Measurements from ENCODE around the gene SSH2.
"Not testable (repeated sequence)": the region's sequence is repeated elsewhere in the genome, so short reads cannot be mapped to it uniquely, and the experiment has no call there.

The SSH2 gene

DNA sequence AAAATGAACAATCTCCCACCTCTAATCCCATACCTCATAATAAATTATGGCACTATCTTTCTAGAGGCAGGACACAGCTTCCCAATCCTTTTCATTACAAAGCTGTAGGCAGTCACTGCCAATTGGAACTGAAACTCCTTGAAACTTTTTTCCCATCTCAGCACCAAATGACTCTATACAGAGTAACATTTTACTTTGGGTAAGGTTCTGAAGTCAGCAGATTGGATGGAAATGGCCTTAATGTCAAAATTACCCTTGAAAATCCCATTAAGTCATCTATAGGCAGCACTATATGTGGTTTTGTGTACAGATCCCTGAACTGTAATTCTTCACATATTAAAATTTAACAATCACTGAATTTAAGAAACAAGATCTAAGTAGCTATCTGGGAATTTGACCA, 277.1 kb downstream of the SSH2 start:
- DNase-seq: no peak

DNA sequence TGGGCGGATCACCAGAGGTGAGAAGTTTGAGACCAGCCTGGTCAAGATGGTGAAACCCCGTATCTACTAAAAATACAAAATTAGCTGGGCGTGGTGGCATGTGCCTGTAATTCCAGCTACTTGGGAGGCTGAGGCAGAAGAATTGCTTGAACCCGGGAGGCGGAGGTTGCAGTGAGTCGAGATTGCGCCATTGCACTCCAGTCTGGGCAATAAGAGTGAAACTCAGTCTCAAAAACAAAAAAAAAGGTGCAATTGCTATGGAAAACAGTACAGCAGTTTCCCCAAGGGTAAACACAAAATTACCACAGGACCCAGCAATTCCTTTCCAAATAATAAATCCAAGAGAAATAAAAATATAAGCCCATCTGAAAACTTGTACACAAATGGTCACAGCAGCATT, 278.1 kb downstream of the SSH2 start:
- DNase-seq: not testable (repeated sequence)

GRCh38 chr17:29650396-29650795, 279.6 kb downstream of the SSH2 start:
- DNase-seq: no peak

- DNase-seq: no peak
Observed at GRCh38 chr17:29649359-29649758, 280.7 kb downstream of the SSH2 start.

DNA sequence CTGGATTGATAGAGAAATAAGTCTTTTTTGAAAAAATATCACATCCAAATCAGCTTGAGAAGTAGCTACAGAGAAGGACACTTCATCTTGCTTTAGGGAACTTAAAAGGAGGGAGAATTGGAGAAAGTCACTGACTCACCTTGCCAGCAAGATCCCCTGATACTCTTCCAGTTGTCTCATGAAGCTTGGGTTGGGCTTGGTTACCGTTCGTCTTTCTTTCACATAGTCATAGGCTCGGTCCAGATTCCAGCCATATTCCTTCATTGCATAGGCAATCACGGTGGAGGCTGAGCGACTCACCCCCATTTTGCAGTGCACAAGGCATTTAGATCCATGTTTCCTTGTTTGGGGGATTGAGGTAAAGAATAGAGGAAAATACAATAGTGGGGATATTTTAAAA, 282.0 kb downstream of the SSH2 start:
- no peak for DNase-seq

GRCh38 chr17:29645515-29646051, 284.4 kb downstream of the SSH2 start:
- DNase-seq: no peak

GRCh38 chr17:29643817-29644160, 286.2 kb downstream of the SSH2 start:
- DNase-seq: no peak

GRCh38 chr17:29642171-29642611, 287.8 kb downstream of the SSH2 start:
- no peak for DNase-seq

DNA sequence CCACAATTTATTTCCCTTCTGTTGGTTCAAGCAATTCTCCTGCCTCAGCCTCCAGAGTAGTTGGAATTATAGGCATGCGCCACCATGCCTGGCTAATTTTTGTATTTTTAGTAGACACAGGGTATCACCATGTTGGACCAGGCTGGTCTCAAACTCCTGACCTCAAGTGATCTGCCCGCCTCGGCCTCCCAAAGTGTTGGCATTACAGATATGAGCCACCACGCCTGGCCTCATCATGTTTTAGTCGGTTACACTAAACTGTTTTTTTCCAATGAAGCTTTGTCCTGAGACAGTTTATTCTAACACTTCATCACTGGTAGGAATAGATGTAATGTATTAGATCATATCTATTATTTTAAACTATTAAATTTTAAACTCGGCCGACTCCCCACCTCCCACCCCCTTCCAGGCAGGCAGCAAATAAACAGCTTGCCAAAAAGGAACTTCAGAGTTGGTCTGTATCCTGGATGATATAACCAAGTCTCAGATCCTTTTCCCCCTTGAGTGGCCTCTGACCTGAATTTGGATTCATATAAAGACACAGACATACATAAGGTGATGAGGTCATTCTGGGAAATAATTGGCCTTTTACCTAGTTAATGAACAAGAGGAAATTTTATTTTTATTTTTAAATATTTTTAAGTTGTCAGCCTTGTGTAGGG, 288.9 kb downstream of the SSH2 start:
- DNase-seq: no peak

GRCh38 chr17:29640413-29640812, 289.6 kb downstream of the SSH2 start:
- DNase-seq: no peak

DNA sequence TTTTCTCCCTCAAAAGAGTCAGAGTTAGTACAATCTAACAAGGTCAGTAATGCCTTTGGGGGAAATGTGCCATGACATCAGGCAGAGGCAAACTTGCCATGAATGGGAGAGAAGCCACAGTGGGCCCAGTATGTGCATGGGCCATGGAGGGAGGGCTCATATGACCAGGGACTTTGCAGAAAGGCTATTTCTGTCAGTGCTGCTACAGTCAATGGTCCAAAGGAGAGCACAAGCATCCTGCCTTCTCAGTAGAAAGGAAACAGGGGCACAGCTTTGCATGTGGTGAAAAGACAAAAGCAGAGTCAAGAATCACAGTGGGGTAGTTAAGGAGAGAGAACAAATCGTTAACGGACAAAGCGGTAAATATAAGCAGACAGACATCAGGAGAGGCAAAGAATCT, 296.1 kb downstream of the SSH2 start:
- DNase-seq: no peak

DNA sequence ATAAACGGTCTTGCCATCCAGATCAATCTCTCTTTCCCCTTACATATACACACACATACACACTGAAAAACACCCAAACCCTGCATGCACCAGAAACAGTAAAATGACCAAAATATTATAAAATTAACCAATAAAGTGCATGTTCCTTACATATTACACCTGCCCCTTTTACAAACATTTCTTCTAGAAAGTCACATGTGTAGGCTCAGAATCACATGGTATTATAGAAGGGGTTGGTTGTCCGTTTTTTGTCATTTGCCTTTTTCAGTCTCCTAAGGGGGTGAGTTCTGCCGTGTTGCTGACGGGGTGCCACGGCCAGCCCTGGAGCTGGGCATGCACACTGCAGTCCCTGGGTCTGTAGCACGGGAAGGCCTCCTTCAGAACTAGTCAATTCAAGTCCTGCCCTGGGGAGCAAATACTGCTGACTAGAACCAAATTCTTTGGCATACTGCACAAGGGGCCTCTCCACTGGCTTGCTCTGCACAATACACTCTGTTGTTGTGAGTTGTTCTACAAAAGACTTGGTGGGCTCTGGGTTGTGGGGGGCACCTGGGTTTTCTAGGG, 299.3 kb downstream of the SSH2 start:
- DNase-seq: no peak

DNA sequence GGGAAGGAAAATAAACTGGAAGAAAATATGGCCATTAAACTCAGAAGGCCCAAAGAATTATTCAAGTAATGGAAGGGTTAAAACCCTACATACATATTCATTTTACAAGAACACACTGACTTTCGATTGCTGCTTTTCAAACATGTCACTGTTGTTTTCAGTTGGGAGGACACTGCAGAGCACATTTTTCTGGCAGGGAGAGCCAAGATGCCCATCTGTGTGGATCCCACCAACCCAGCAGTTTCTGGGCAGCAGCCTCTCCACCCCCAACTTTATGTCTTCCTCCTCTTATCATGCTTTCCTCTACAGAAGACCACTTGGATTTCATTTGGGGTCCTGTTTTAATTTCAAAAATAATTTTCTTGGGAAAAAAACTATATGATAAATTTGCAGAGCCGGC, 300.2 kb downstream of the SSH2 start:
- DNase-seq: no peak

DNA sequence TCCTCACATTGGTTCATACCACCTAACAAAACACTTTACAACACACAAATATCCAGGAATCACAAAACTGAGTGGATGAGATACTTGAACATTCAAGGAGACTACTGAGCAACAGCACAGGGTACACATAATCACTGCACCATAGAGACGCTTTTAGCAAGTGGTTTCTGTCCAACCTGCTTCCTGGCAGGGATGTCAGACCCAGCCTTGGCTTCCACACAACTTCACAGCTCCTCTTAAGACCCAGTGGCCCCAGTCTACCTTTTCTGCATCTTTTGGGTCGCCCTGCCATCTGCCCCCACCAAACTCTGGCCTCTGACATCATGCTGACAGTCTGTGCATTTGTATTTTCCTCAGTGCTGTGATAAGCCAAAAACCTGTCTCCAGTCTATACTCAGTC, 301.4 kb downstream of the SSH2 start:
- no peak for DNase-seq

GRCh38 chr17:29627951-29628350, 302.1 kb downstream of the SSH2 start:
- no peak for DNase-seq

- no peak for DNase-seq
Observed at GRCh38 chr17:29625037-29625750, 304.8 kb downstream of the SSH2 start.

GRCh38 chr17:29624586-29624985, 305.4 kb downstream of the SSH2 start:
- DNase-seq: no peak

DNA sequence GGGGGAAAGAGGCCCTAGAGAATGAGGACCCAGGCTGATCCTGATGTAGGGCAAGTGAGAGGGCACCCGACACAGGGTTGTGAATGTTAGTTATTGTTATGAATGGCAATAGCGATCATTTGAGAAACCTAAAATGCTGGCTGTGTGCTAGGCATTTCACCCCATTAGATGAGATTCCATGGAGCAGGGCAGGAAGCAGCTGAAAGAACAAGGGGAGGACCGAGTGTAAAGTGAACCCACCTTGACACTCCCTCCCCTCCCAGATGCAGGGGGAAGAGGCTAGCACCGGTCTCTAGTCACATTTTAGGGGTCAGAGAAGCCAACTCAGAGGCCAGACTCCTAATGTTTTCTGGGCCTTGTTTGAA, 306.8 kb downstream of the SSH2 start:
- no peak for DNase-seq

- peak; percentile 70 for DNase-seq
Observed at GRCh38 chr17:29622337-29623282, 307.4 kb downstream of the SSH2 start, which contains the start of gene CORO6. Gene CORO6 (minus strand): TSS chr17:29622912. CDS start chr17:29621421, 1,491 bp downstream.

DNA sequence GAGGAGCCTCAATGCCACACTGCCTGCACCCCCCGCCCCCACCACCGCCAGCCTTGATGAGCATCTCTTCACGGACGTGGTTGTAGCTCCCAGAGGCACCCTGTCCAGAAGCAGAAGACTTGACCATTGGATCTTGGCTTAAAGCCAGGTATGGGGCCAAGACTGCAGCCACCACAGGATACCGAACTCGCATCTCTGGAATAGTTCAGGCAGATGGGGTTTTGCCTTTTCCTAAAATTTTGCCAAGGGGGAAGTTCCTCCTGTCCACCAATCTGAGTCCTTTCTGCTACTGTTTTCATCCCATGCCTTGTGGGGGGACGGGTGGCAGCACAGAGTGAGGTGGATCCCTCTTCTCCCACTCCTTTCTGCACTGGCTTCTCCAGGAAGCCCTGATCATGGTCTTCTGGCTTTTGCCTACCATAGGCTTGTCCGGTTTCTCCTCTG, 308.3 kb downstream of the SSH2 start:
- no peak for DNase-seq

DNA sequence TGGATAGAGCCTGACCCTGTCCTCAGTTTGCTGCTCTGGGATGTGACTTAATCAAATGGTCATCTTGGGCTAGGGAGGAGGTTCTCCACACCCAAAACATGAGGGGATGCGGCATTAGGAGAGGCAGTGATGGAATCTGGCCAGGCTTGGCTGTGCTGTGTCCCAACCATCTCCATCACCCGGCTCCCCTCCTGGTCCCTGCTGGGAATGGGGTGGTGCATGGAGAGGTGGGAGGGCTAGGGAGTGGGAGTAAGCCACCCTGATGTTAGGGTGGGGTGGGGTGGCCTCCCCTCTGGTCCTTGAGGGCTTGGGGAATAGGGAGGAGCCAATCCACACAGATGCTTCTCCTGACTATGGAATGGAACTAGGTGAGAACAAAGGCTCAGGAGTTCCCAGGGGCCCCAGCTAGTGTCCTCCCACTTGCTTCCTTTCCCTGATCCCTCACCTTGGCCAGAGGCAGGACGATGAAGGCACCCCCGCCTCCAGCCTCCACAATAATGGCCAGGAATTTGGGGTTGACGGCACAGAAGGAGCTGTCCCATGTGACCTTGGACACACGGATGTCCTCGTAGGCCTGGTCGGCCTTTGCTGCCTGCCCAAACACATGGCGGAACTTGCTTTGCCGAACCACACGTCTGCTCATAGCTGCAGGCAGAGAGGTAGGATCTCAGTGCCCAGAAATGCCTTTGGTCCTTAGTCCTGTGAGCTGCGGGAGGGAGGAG, 309.1 kb downstream of the SSH2 start:
- DNase-seq: no peak

- DNase-seq: no peak
Observed at GRCh38 chr17:29620271-29620670, 309.8 kb downstream of the SSH2 start.

All from stimulated activated CD4-positive, alpha-beta T cell treated with anti-CD3 and anti-CD28 coated beads, Interleukin-4, amount 100 ng/mL, for 24 hours (primary cell).